ENCODE measurements around the gene SERPINB2.

The SERPINB2 gene

GRCh38 chr18:63887424-63887823 is at the start of gene SERPINB2:
Gene SERPINB2 (plus strand): TSS chr18:63887705. CDS start chr18:63891445, 3,740 bp downstream.
- H3K4me3 ChIP-seq (ENCODE audit: control insufficient read depth, low read depth, low read length) = no peak within 1 kb of the TSS
- DNase-seq (ENCODE audit: low read depth) = no peak

GRCh38 chr18:63843008-63843407 is 44.5 kb upstream of the SERPINB2 start:
- TF ChIP-seq CTCF (IDR thresholded peaks at IDR 0.05; ENCODE audit: control insufficient read depth, insufficient read depth, low read depth, low read length, missing control alignments) = no peak
- no peak for DNase-seq (ENCODE audit: low read depth)
- no peak overlapping the region for H3K4me3 ChIP-seq (ENCODE audit: control insufficient read depth, low read depth, low read length)

More at GRCh38 chr18:63887424-63887823, at the start of gene SERPINB2:
- TF ChIP-seq CTCF (IDR thresholded peaks at IDR 0.05; ENCODE audit: control insufficient read depth, insufficient read depth, low read depth, low read length, missing control alignments) = no peak

- no peak for DNase-seq (ENCODE audit: low read depth)
Observed at GRCh38 chr18:63844254-63844653, 43.3 kb upstream of the SERPINB2 start.

GRCh38 chr18:63848159-63848558 is 39.3 kb upstream of the SERPINB2 start:
- peak; percentile 48 for DNase-seq (ENCODE audit: low read depth)
- TF ChIP-seq CTCF (IDR thresholded peaks at IDR 0.05; ENCODE audit: control insufficient read depth, insufficient read depth, low read depth, low read length, missing control alignments) = peak; percentile 72
- no peak overlapping the region for H3K4me3 ChIP-seq (ENCODE audit: control insufficient read depth, low read depth, low read length)

More at GRCh38 chr18:63844254-63844653, 43.3 kb upstream of the SERPINB2 start:
- peak; percentile 56 for TF ChIP-seq CTCF (IDR thresholded peaks at IDR 0.05; ENCODE audit: control insufficient read depth, insufficient read depth, low read depth, low read length, missing control alignments)
- no peak overlapping the region for H3K4me3 ChIP-seq (ENCODE audit: control insufficient read depth, low read depth, low read length)

GRCh38 chr18:63850020-63850419 is 37.5 kb upstream of the SERPINB2 start:
- H3K4me3 ChIP-seq (ENCODE audit: control insufficient read depth, low read depth, low read length) = no peak overlapping the region
- TF ChIP-seq CTCF (IDR thresholded peaks at IDR 0.05; ENCODE audit: control insufficient read depth, insufficient read depth, low read depth, low read length, missing control alignments) = peak; percentile 72
- no peak for DNase-seq (ENCODE audit: low read depth)

- no peak for DNase-seq (ENCODE audit: low read depth)
- TF ChIP-seq CTCF (IDR thresholded peaks at IDR 0.05; ENCODE audit: control insufficient read depth, insufficient read depth, low read depth, low read length, missing control alignments) = no peak
- H3K4me3 ChIP-seq (ENCODE audit: control insufficient read depth, low read depth, low read length) = no peak overlapping the region
Observed at GRCh38 chr18:63850636-63851035, 36.9 kb upstream of the SERPINB2 start.

- no peak for TF ChIP-seq CTCF (IDR thresholded peaks at IDR 0.05; ENCODE audit: control insufficient read depth, insufficient read depth, low read depth, low read length, missing control alignments)
- no peak overlapping the region for H3K4me3 ChIP-seq (ENCODE audit: control insufficient read depth, low read depth, low read length)
- no peak for DNase-seq (ENCODE audit: low read depth)
Observed at GRCh38 chr18:63858456-63858855, 29.0 kb upstream of the SERPINB2 start.
